Measurements from ENCODE around the gene GPR158.

GRCh38 chr10:25278180-25278579 is 103.4 kb downstream of the GPR158 start:
- TF ChIP-seq ZNF274 (IDR thresholded peaks at IDR 0.05; ENCODE audit: low read depth, low read length), result no peak
- TF ChIP-seq ZFX (IDR thresholded peaks at IDR 0.05), result no peak
